ENCODE measurements around the gene BNIP3.
"Not testable (repeated sequence)": the region's sequence is repeated elsewhere in the genome, so short reads cannot be mapped to it uniquely, and the experiment has no call there.

Gene BNIP3

GRCh38 chr10:132001238-132001972 lies 19.7 kb upstream of the BNIP3 start:
- DNase-seq = no peak

GRCh38 chr10:131998845-131999681 lies 17.3 kb upstream of the BNIP3 start:
- DNase-seq = no peak

GRCh38 chr10:131998050-131998844 lies 16.5 kb upstream of the BNIP3 start:
- DNase-seq = no peak

- DNase-seq = no peak
Measured at GRCh38 chr10:131997366-131998049, 15.8 kb upstream of the BNIP3 start.

GRCh38 chr10:131996466-131997365 lies 15.0 kb upstream of the BNIP3 start:
- no peak for DNase-seq

GRCh38 chr10:131994435-131994834 lies 12.7 kb upstream of the BNIP3 start:
- no peak for DNase-seq

GRCh38 chr10:131993275-131993674 lies 11.6 kb upstream of the BNIP3 start:
- no peak for DNase-seq

GRCh38 chr10:131991726-131992125 lies 10.0 kb upstream of the BNIP3 start:
- no peak for DNase-seq

- DNase-seq = not testable (repeated sequence)
Measured at GRCh38 chr10:131987786-131988185, 6.1 kb upstream of the BNIP3 start.

GRCh38 chr10:131987301-131987700 lies 5.6 kb upstream of the BNIP3 start:
- not testable (repeated sequence) for DNase-seq

- not testable (repeated sequence) for DNase-seq
Measured at GRCh38 chr10:131986851-131987250, 5.1 kb upstream of the BNIP3 start.

- DNase-seq = no peak
Measured at GRCh38 chr10:131983780-131984179, 2.1 kb upstream of the BNIP3 start.

- no peak for DNase-seq
Measured at GRCh38 chr10:131982796-131983195, 1.1 kb upstream of the BNIP3 start.

- DNase-seq = peak in 1 of 5 donors; percentile 20
Measured at GRCh38 chr10:131982185-131982756, 548 bp upstream of the BNIP3 start.

GRCh38 chr10:131980761-131981428 lies 828 bp downstream of the BNIP3 start:
- DNase-seq = no peak

- DNase-seq = no peak
Measured at GRCh38 chr10:131980321-131980720, 1.4 kb downstream of the BNIP3 start.

GRCh38 chr10:131979821-131980270 lies 1.9 kb downstream of the BNIP3 start:
- no peak for DNase-seq

GRCh38 chr10:131979336-131979735 lies 2.4 kb downstream of the BNIP3 start:
- no peak for DNase-seq

- DNase-seq = no peak
Measured at GRCh38 chr10:131978851-131979250, 2.9 kb downstream of the BNIP3 start.

GRCh38 chr10:131978366-131978765 lies 3.4 kb downstream of the BNIP3 start:
- DNase-seq = no peak

Measured in T-helper 1 cell (primary cell).